CD4-positive, alpha-beta memory T cell (primary cell): ENCODE results near the gene MED13L. TPM values are rescaled to one million over a fixed set of nuclear protein-coding genes. Genes with fewer than 3 reads are reported as not detected.

Experiments used
- CTCF ChIA-PET: fragments of 350-600 bp; sonication (Branson Sonifier 250); formaldehyde crosslinking; loops from one replicate; lab custom pipeline; 2021; ENCODE audit warnings: inconsistent platforms; ENCODE audit not compliant: partially characterized antibody; lab: Charles Lee
- POLR2A ChIA-PET: fragments of 350-600 bp; sonication (Branson Sonifier 250); formaldehyde crosslinking; loops from one replicate; lab custom pipeline; 2021; ENCODE audit not compliant: partially characterized antibody; lab: Charles Lee
- DNase-seq, 5 donors: peaks; one replicate each; pipeline versions ENCODE4 v3.0.0 to v3.0.0-alpha.2; 2020 to 2022; ENCODE audit warnings: mixed read lengths in 1 of 5
- H3K27ac ChIP-seq: one replicate; pipeline ENCODE4 v1.7.0; 2013; ENCODE audit warnings: low read depth, low read length
- H3K27me3 ChIP-seq: 2 replicates; pipeline ENCODE4 v1.7.0; 2013; ENCODE audit warnings: mild to moderate bottlenecking, low read length, moderate library complexity; ENCODE audit not compliant: insufficient read depth
- H3K36me3 ChIP-seq: 2 replicates; pipeline ENCODE4 v1.7.0; 2013; ENCODE audit warnings: mild to moderate bottlenecking, low read length, moderate library complexity; ENCODE audit not compliant: insufficient read depth
- H3K4me1 ChIP-seq: 2 replicates; pipeline ENCODE4 v1.7.0; 2013; ENCODE audit warnings: mild to moderate bottlenecking, low read length, moderate library complexity; ENCODE audit not compliant: insufficient read depth
- H3K4me3 ChIP-seq, 2 donors: one replicate each; pipeline ENCODE4 v1.7.0; 2013; ENCODE audit warnings: low read length in 2 of 2, mild to moderate bottlenecking in 1 of 2
- H3K9me3 ChIP-seq, 2 donors: one replicate each; pipeline ENCODE4 v1.7.0; 2013; ENCODE audit warnings: low read length in 2 of 2, control low read depth in 1 of 2; ENCODE audit not compliant: control insufficient read depth in 1 of 2
- H3K27ac Mint-ChIP-seq, 7 donors: one replicate each; pipeline ENCODE4 v1.8.0; 2020 to 2021; ENCODE audit warnings: mixed read lengths in 7 of 7, mild to moderate bottlenecking in 6 of 7, inconsistent platforms in 3 of 7, moderate library complexity in 3 of 7
- H3K27me3 Mint-ChIP-seq, 2 donors: one replicate each; pipeline ENCODE4 v1.8.0; 2020 to 2021; ENCODE audit warnings: mixed read lengths in 2 of 2
- H3K36me3 Mint-ChIP-seq, 2 donors: one replicate each; pipeline ENCODE4 v1.8.0; 2020 to 2021; ENCODE audit warnings: mixed read lengths in 2 of 2, inconsistent platforms in 1 of 2, mild to moderate bottlenecking in 1 of 2
- H3K4me1 Mint-ChIP-seq, 4 donors: one replicate each; pipeline ENCODE4 v1.8.0; 2020 to 2021; ENCODE audit warnings: mixed read lengths in 4 of 4, mild to moderate bottlenecking in 1 of 4
- H3K4me3 Mint-ChIP-seq, 8 donors: one replicate each; pipeline ENCODE4 v1.8.0; 2020 to 2021; ENCODE audit warnings: mixed read lengths in 8 of 8, mild to moderate bottlenecking in 7 of 8, moderate library complexity in 6 of 8, inconsistent platforms in 3 of 8
- H3K9me3 Mint-ChIP-seq, 8 donors: one replicate each; pipeline ENCODE4 v1.8.0; 2020 to 2021; ENCODE audit warnings: mixed read lengths in 8 of 8, mild to moderate bottlenecking in 5 of 8, inconsistent platforms in 3 of 8, moderate library complexity in 1 of 8
- intact Hi-C: fragments of 100-400 bp; cut with micrococcal nuclease; formaldehyde crosslinking; loops from one replicate; pipeline ENCODE4 v1.15.1; 2023
- polyA plus RNA-seq, 2 donors: library from polyadenylated mRNA; unstranded; fragments of 300-500 nt; fragmentation: Illumina TruSeq; gene quantifications; one replicate each; pipeline ENCODE4 v1.2.3, GENCODE V29; 2021
- total RNA-seq, 2 experiments: library from RNA; stranded (reverse); gene quantifications; one replicate each; pipeline ENCODE4 v1.2.3, GENCODE V29; 2021

MED13L gene
- total and polyA plus RNA-seq, 4 experiments from 2014 or later, result 3.8 to 156 (median 81.1) TPM

DNA sequence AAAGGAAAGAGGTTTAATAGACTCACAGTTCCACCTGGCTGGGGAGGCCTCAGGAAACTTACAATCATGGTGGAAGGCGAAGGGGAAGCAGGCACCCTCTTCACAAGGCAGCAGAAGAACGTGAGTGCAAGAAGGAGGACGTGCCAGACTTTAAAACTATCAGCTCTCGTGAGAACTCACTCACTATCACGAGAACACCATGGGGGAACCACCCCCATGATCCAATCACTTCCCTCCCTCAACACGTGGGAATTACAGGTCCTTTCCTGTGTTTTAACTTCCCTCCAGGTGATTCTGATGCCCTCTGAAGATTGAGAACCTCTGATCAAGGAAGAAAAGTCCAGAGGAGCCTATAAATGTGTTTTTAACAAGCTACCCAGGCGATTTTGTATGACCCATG, 358.7 kb downstream of the MED13L start:
- peaks cover 0 to 4% (median 0%) of the 10 kb centered on the region in 4 donors for H3K4me1 Mint-ChIP-seq
- intact Hi-C loops, result no loop called here
- POLR2A ChIA-PET, result no interaction called here
- H3K4me3 Mint-ChIP-seq, result no peak overlapping the region
- Histone ChIP-seq H3K4me3 (no peak overlapping the region), H3K27me3 (peaks cover 12% of the 10 kb centered on the region), H3K27ac (no peak overlapping the region), H3K4me1 (no peaks in the 10 kb centered on the region), H3K9me3 (peaks cover 0 to 3% of the 10 kb centered on the region in 2 donors), H3K36me3 (no peaks in the 10 kb centered on the region)
- no peak overlapping the region for H3K27ac Mint-ChIP-seq
- CTCF ChIA-PET, result interaction anchor here (0.6 to 2.3 kb wide), 13 partner anchors 9 to 1952 kb away, joined by 3 to 39 read pairs (median 4); no protein-coding TSS in a partner anchor
- DNase-seq, result no peak
- H3K27me3 Mint-ChIP-seq, result peaks cover 21 to 28% of the 10 kb centered on the region in 2 donors
- peaks cover 0 to 18% (median 13%) of the 10 kb centered on the region in 8 donors for H3K9me3 Mint-ChIP-seq
- H3K36me3 Mint-ChIP-seq, result no peaks in the 10 kb centered on the region

GRCh38 chr12:115916910-115917668, 360.4 kb downstream of the MED13L start:
- CTCF ChIA-PET, result interaction anchor here (0.7 to 2.3 kb wide), 20 partner anchors 8 to 1950 kb away, joined by 3 to 39 read pairs (median 4); no protein-coding TSS in a partner anchor
- no peaks in the 10 kb centered on the region for H3K36me3 Mint-ChIP-seq
- Histone ChIP-seq H3K27ac (no peak overlapping the region), H3K4me3 (no peak overlapping the region), H3K4me1 (no peaks in the 10 kb centered on the region), H3K9me3 (no peaks in the 10 kb centered on the region), H3K27me3 (peaks cover 12% of the 10 kb centered on the region), H3K36me3 (no peaks in the 10 kb centered on the region)
- DNase-seq, result peak; percentile 54 to 67 (median 64)
- POLR2A ChIA-PET, result no interaction called here
- intact Hi-C loops, result loop anchor here (1.0 kb wide), 1 partner anchor 1951 kb away; the partner anchor contains the start of gene RBM19
- H3K27me3 Mint-ChIP-seq, result peaks cover 21 to 42% of the 10 kb centered on the region in 2 donors
- H3K27ac Mint-ChIP-seq, result peak overlapping the region in 1 of 7 donors; percentile 30
- peaks cover 0 to 6% (median 2%) of the 10 kb centered on the region in 8 donors for H3K9me3 Mint-ChIP-seq
- H3K4me3 Mint-ChIP-seq, result peak overlapping the region in 7 of 8 donors; percentile 8 to 49 (median 27)
- H3K4me1 Mint-ChIP-seq, result peaks cover 0 to 4% (median 0%) of the 10 kb centered on the region in 4 donors

GRCh38 chr12:115914122-115914521, 363.4 kb downstream of the MED13L start:
- Mint-ChIP-seq H3K36me3 (no peaks in the 10 kb centered on the region), H3K9me3 (peaks cover 0 to 2% (median 0%) of the 10 kb centered on the region in 8 donors), H3K4me3 (no peak overlapping the region), H3K4me1 (peaks cover 0 to 4% (median 0%) of the 10 kb centered on the region in 4 donors), H3K27ac (no peak overlapping the region), H3K27me3 (peaks cover 21 to 31% of the 10 kb centered on the region in 2 donors)
- no peak overlapping the region for H3K4me3 ChIP-seq
- no peaks in the 10 kb centered on the region for H3K36me3 ChIP-seq
- no peaks in the 10 kb centered on the region for H3K9me3 ChIP-seq
- no peaks in the 10 kb centered on the region for H3K4me1 ChIP-seq
- no peak overlapping the region for H3K27ac ChIP-seq
- DNase-seq, result no peak
- intact Hi-C loops, result no loop called here
- POLR2A ChIA-PET, result no interaction called here
- CTCF ChIA-PET, result no interaction called here
- peaks cover 12% of the 10 kb centered on the region for H3K27me3 ChIP-seq

GRCh38 chr12:115912440-115912839, 365.1 kb downstream of the MED13L start:
- Histone ChIP-seq H3K27me3 (peaks cover 11% of the 10 kb centered on the region), H3K27ac (no peak overlapping the region), H3K9me3 (no peaks in the 10 kb centered on the region), H3K4me1 (no peaks in the 10 kb centered on the region), H3K36me3 (no peaks in the 10 kb centered on the region), H3K4me3 (no peak overlapping the region)
- intact Hi-C loops, result no loop called here
- Mint-ChIP-seq H3K27me3 (peaks cover 16 to 30% of the 10 kb centered on the region in 2 donors), H3K4me3 (peak overlapping the region in 1 of 8 donors; percentile 7), H3K27ac (no peak overlapping the region), H3K36me3 (no peaks in the 10 kb centered on the region), H3K4me1 (peaks cover 0 to 3% (median 0%) of the 10 kb centered on the region in 4 donors), H3K9me3 (peaks cover 0 to 2% (median 0%) of the 10 kb centered on the region in 8 donors)
- CTCF ChIA-PET, result interaction anchor here (1.4 kb wide), 1 partner anchor 1932 kb away, joined by 5 read pairs; no protein-coding TSS in a partner anchor
- no peak for DNase-seq
- POLR2A ChIA-PET, result no interaction called here

GRCh38 chr12:115911360-115911759, 366.1 kb downstream of the MED13L start:
- Histone ChIP-seq H3K4me3 (no peak overlapping the region), H3K9me3 (no peaks in the 10 kb centered on the region), H3K27ac (no peak overlapping the region), H3K36me3 (no peaks in the 10 kb centered on the region), H3K4me1 (no peaks in the 10 kb centered on the region), H3K27me3 (peaks cover 5% of the 10 kb centered on the region)
- DNase-seq, result no peak
- no peak overlapping the region for H3K27ac Mint-ChIP-seq
- ChIA-PET CTCF (interaction anchor here (0.5 kb wide), 1 partner anchor 1931 kb away, joined by 3 read pairs; no protein-coding TSS in a partner anchor), POLR2A (no interaction called here)
- H3K4me3 Mint-ChIP-seq, result no peak overlapping the region
- intact Hi-C loops, result no loop called here
- peaks cover 14 to 31% of the 10 kb centered on the region in 2 donors for H3K27me3 Mint-ChIP-seq
- peaks cover 0 to 2% (median 0%) of the 10 kb centered on the region in 8 donors for H3K9me3 Mint-ChIP-seq
- H3K36me3 Mint-ChIP-seq, result no peaks in the 10 kb centered on the region
- H3K4me1 Mint-ChIP-seq, result no peaks in the 10 kb centered on the region

DNA sequence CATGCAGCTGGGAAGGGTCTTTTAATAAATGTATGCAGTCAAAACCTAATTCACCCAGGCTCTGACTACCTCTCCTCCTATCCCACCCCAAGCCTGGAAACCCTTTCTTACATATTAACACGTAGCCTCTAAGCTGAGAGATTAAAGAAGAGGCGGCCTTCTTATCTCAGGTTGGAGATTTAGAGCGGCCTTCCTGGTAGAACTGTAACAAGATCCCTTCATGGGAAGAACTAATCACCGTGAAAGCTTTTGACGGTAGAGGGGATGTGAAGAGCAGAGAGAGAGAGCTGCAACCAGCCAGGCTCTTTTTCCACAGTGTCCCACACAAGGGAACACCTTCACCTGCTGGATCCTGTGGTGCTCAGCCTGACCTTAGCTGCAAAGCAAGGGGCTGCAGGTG, 367.4 kb downstream of the MED13L start:
- Mint-ChIP-seq H3K9me3 (peaks cover 0 to 2% (median 0%) of the 10 kb centered on the region in 8 donors), H3K4me1 (no peaks in the 10 kb centered on the region), H3K27me3 (peaks cover 10 to 33% of the 10 kb centered on the region in 2 donors), H3K36me3 (no peaks in the 10 kb centered on the region), H3K27ac (no peak overlapping the region), H3K4me3 (no peak overlapping the region)
- Histone ChIP-seq H3K27me3 (peaks cover 5% of the 10 kb centered on the region), H3K4me1 (no peaks in the 10 kb centered on the region), H3K27ac (no peak overlapping the region), H3K4me3 (no peak overlapping the region), H3K9me3 (no peaks in the 10 kb centered on the region), H3K36me3 (no peaks in the 10 kb centered on the region)
- no peak for DNase-seq
- ChIA-PET POLR2A (no interaction called here), CTCF (interaction anchor here (1.1 to 1.9 kb wide), 2 partner anchors 8 to 10 kb away, joined by 4 to 10 read pairs; no protein-coding TSS in a partner anchor)
- intact Hi-C loops, result no loop called here
